Right hindlimb (tissue), 1 donor: ENCODE measurements around the gene TRMT2A.
"Not testable (repeated sequence)": the region's sequence is repeated elsewhere in the genome, so short reads cannot be mapped to it uniquely, and the experiment has no call there.

ENCODE experiments used
- DNase-seq: peaks from one replicate; pipeline ENCODE4 v3.0.0-alpha.2; 2018

The TRMT2A gene

DNA sequence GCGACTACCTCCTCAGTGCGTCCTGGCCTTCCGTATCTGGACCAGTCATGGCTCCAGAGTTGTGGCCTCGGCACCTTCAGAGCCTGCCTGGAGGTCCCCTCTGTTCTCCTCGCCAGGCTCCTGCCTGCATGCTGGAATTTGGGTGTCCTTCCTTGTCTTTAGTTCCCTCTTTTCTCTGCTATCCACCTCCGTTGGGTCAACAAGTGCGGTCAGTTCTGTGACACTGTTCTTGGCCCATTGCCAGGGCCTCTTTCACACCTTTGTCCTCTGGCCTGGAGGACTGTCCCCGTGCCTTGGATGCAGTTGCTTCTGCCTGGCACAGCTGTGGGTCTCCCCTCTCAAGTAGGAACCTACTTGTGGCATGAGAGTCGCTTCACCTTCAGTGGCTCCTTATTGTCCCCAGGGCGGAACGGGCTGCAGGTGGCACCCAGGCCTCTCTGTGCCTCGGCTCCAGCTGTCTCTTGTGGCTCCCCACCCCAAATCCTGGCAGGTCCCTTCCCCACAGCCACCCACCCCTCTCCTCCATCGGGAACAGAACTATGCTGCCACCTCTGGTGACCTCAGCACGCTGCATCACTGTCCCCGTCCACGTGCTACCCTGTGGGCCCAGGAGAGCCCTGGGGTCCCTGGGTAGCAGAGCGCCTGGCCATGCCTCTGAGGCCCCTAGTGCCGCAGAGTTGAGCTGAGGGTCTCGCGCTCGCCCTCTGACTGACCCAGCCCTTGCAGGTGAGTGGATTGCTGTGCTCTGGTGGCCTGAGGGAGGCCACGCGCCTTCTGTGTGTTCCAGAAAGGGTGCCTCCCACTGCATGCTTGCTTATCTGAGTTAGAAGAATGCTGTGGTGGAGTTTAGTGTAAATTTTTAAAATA is 32.2 kb downstream of the TRMT2A start:
- DNase-seq: peak; percentile 29

DNA sequence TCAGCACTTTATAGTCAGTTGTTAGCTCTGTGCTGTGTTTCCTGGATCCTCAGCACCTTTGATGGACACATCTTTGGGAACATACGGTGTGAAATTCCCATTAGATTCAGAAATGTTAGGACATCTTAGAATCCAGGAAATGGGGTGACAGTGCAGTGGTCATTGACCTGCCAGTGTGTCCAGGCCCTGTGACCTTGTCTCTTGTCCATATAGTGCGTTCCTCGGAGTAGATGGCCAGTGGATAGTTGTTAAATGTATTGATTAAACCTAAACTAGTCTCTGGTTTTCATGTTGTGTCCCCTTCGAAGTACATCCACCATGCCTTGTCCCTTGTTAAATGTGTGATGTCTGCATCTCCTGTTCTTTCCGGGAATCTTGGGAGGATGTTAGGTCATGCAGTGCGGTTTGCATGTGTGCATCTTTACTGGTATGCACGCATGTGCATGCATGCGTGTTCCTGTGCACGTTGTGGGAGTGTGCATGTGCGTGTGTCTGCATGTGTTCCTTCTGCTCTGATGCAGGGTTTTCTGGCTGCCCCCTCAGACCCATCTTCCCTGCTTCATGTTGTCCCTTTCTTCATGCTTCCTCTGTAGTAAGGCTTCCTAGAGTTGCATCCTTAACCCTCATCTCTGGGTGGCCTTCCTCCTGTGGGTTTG is 33.0 kb downstream of the TRMT2A start:
- DNase-seq: peak; percentile 6

GRCh38 chr22:20083157-20083890 is 33.7 kb downstream of the TRMT2A start:
- DNase-seq: peak; percentile 7

- peak; percentile 64 for DNase-seq
These were observed 36.0 kb downstream of the TRMT2A start for GRCh38 chr22:20080776-20081654.

DNA sequence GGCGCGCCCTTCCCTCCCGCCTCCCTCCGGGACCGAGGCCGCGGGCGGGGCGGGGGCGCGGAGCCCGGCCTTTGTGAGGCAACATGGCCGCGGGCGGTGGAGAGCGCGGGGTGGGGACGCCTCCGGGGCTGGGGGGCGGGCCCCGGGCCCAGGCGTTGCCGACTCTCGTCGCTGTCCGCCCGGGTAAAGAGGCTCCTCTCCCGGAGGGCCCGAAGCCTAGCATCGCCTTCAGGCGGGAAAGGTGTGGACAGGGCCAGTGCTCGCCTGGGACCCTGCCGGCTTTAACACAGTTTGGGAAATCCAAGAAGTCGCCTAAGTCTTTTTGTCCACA is 36.6 kb downstream of the TRMT2A start:
- DNase-seq: peak; percentile 75

- DNase-seq: peak; percentile 98
These were observed 37.1 kb downstream of the TRMT2A start, which contains the start of gene DGCR8 for GRCh38 chr22:20079745-20080444. Gene DGCR8 (plus strand): TSS chr22:20080241. CDS start chr22:20085964, 5,723 bp downstream.

DNA sequence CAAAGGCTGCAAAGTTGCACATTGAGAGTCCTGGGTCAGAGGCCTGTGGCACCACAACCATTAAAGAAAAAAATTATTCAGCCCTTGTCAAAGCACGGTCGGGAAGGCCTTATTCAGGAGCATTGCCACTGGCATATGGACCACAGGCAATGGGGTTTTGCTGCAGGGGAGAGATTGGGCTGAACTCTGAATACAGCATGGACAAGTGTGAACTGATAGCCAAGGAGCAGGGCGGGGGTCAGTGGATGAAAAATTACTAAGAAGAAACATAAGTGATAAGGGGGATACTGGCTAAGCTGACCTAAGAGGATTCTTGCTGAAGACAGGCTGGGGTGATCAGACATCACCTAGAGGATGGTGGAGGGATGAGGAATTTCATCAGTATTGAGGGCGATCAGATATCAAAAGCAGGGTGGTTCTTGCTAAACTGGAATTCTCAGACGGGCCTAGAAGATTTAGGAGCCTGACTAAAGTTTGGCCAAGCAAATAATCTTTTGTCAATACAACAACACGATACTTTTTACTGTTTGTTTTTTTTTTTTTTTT is 40.3 kb downstream of the TRMT2A start:
- DNase-seq: peak; percentile 4

DNA sequence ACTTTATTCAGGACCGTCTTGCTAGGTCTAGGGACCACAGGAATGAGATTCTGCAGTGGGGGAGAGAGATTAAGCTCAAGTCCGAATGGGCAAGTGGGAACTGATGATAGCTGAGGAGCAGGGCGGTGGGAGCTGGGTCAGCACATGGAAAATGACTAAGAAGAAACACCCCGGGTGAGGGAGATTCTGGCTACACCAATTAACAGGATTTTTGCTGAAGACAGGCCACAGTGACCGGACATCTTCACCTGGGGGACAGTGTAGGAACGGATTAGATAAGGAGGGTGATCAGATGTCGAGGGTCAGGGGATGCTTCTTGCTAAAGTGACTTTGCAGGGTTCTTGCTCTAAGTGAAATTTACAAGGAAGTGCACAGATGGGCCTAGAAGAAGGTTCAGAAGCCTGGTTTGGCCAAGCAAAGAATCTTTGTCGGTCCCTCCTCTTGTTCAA is 45.5 kb downstream of the TRMT2A start:
- DNase-seq: no peak

- no peak for DNase-seq
These were observed 47.5 kb downstream of the TRMT2A start for GRCh38 chr22:20069331-20070042.

- no peak for DNase-seq
These were observed 48.4 kb downstream of the TRMT2A start for GRCh38 chr22:20068640-20069039.

DNA sequence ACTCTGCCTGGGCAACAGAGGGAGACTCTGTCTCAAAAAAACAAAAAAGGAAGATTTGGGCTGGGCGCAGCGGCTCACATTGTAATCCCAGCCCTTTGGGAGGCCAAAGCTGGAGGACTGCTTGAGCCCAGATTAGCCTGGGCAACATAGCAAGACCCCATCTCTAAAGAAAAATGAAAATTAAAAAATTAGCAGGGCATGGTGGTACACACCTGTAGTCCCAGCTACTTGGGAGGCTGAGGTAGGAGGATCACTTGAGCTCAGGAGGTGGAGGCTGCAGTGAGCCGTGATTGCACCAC is 49.7 kb downstream of the TRMT2A start:
- not testable (repeated sequence) for DNase-seq

- DNase-seq: no peak
These were observed 50.2 kb downstream of the TRMT2A start for GRCh38 chr22:20066617-20067383.

DNA sequence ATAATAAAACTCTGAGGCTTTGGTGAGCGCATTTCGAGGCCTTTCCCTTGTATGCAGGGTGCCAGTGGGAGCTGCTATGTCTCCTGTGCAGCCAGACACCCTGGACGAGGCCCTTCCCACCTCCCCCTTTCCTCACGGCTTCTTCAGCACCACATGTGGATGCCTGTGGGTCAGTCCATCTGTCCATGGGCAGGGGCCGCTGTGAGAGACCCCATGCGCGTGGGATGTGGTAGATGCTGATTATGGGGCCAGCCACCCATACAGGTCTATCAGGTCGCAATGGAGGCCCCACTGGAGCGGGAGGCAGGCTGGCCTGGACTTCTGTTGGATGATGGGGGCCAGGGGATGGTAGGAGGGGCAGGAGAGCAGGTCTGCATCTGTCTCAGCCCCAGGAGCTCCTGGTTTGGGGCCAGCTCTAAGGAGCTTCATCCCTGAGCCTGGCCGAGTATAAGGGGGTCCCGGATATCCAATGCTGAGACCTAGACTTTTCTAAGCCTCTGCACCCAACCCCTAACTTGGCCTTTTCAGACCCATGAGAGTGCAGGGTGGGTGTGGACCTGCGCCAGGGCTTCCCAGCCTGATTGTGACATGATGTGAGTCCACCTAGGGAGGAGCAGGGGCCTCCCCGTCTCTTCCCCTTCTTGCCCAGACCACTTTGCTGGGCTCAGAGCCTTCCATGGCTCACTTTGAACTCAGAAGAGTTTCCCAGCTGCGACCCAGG is 51.0 kb downstream of the TRMT2A start:
- no peak for DNase-seq

GRCh38 chr22:20064545-20065262 is 52.3 kb downstream of the TRMT2A start:
- DNase-seq: no peak

DNA sequence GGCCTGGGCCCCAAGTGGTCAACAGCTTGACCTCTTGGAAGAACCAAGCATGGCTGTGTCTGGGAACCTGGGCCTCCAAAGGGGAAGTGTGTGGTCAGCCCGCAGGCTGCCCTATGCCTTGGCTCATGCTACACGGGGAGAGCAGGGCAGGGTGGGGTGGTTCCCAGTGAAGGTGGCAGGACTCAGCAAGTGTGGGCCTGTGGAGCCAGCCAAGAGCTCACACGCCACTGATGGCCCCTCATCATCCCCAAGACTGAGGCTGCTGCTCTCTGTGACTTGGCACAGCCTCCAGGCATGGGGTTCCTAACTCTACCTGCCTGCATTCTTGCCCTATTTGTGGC is 52.9 kb downstream of the TRMT2A start:
- no peak for DNase-seq

- DNase-seq: no peak
These were observed 53.5 kb downstream of the TRMT2A start for GRCh38 chr22:20063271-20064139.

DNA sequence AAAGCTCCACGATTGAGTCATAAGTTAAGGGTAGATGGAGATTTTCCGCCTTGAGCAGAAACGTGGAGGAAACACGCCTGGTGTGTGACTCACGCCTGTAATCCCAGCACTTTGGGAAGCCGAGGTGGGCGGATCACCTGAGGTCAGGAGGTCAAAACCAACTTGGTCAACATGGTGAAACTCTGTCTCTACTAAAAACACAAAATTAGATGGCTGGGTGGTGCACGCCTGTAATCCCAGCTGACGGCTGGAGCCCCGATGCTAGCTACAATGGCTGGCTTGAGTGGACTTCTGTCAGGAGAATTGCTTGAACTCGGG is 54.3 kb downstream of the TRMT2A start:
- no peak for DNase-seq
